ENCODE data around the gene EIF4A2. TPM values are rescaled to one million over a fixed set of nuclear protein-coding genes. Genes with fewer than 3 reads are reported as not detected.
"Not testable (repeated sequence)": the region's sequence is repeated elsewhere in the genome, so short reads cannot be mapped to it uniquely, and the experiment has no call there.

Gene EIF4A2
- total RNA-seq, 1 donor from 2014 or later = 375 TPM

GRCh38 chr3:186810336-186810996 lies 27.1 kb downstream of the EIF4A2 start:
- intact Hi-C loops (cut with DNase I) = no loop called here
- Histone ChIP-seq H3K27me3 (no peaks in the 10 kb centered on the region), H3K36me3 (no peaks in the 10 kb centered on the region), H3K9me3 (no peaks in the 10 kb centered on the region), H3K4me1 (peaks cover 5% of the 10 kb centered on the region), H3K4me3 (no peak overlapping the region), H3K27ac (no peak overlapping the region)
- no peak for DNase-seq (ENCODE audit: extremely low spot score in 2 of 2)
- no peak for TF ChIP-seq CTCF (IDR thresholded peaks at IDR 0.05)
- TF ChIP-seq POLR2A (IDR thresholded peaks at IDR 0.05) = no peak
- no peak for TF ChIP-seq POLR2AphosphoS5 (IDR thresholded peaks at IDR 0.05; ENCODE audit: insufficient read depth in 1 of 2, low read depth in 1 of 2)

- H3K27me3 ChIP-seq; H3K27ac ChIP-seq; H3K9me3 ChIP-seq; intact Hi-C loops (cut with DNase I); H3K4me3 ChIP-seq; DNase-seq (ENCODE audit: extremely low spot score in 2 of 2); H3K36me3 ChIP-seq; H3K4me1 ChIP-seq: not testable (repeated sequence)
Observed at GRCh38 chr3:186811313-186811712, 27.9 kb downstream of the EIF4A2 start.

GRCh38 chr3:186814100-186814499 lies 30.7 kb downstream of the EIF4A2 start:
- DNase-seq (ENCODE audit: extremely low spot score in 2 of 2) = no peak
- no peaks in the 10 kb centered on the region for H3K9me3 ChIP-seq
- no peak overlapping the region for H3K4me3 ChIP-seq
- no peaks in the 10 kb centered on the region for H3K27me3 ChIP-seq
- no peak overlapping the region for H3K27ac ChIP-seq
- intact Hi-C loops (cut with DNase I) = no loop called here
- H3K36me3 ChIP-seq = no peaks in the 10 kb centered on the region
- TF ChIP-seq CTCF (IDR thresholded peaks at IDR 0.05) (no peak), POLR2A (IDR thresholded peaks at IDR 0.05) (no peak), POLR2AphosphoS5 (IDR thresholded peaks at IDR 0.05; ENCODE audit: insufficient read depth in 1 of 2, low read depth in 1 of 2) (no peak)
- H3K4me1 ChIP-seq = no peaks in the 10 kb centered on the region

GRCh38 chr3:186815435-186815834 lies 32.1 kb downstream of the EIF4A2 start:
- no peak overlapping the region for H3K27ac ChIP-seq
- no peak overlapping the region for H3K4me3 ChIP-seq
- no peaks in the 10 kb centered on the region for H3K9me3 ChIP-seq
- intact Hi-C loops (cut with DNase I) = no loop called here
- DNase-seq (ENCODE audit: extremely low spot score in 2 of 2) = no peak
- H3K27me3 ChIP-seq = no peaks in the 10 kb centered on the region
- H3K4me1 ChIP-seq = no peaks in the 10 kb centered on the region
- TF ChIP-seq CTCF (IDR thresholded peaks at IDR 0.05) (no peak), POLR2A (IDR thresholded peaks at IDR 0.05) (no peak), POLR2AphosphoS5 (IDR thresholded peaks at IDR 0.05; ENCODE audit: insufficient read depth in 1 of 2, low read depth in 1 of 2) (no peak)
- no peaks in the 10 kb centered on the region for H3K36me3 ChIP-seq

- no peak for DNase-seq (ENCODE audit: extremely low spot score in 2 of 2)
- intact Hi-C loops (cut with DNase I) = no loop called here
Observed at GRCh38 chr3:186818516-186818915, 35.1 kb downstream of the EIF4A2 start.

More at GRCh38 chr3:186818516-186818915, 35.1 kb downstream of the EIF4A2 start:
- Histone ChIP-seq H3K36me3 (no peaks in the 10 kb centered on the region), H3K27me3 (no peaks in the 10 kb centered on the region), H3K4me1 (no peaks in the 10 kb centered on the region), H3K4me3 (no peak overlapping the region), H3K27ac (no peak overlapping the region), H3K9me3 (no peaks in the 10 kb centered on the region)
- no peak for TF ChIP-seq CTCF (IDR thresholded peaks at IDR 0.05)
- TF ChIP-seq POLR2AphosphoS5 (IDR thresholded peaks at IDR 0.05; ENCODE audit: insufficient read depth in 1 of 2, low read depth in 1 of 2) = no peak
- no peak for TF ChIP-seq POLR2A (IDR thresholded peaks at IDR 0.05)
